ENCODE data around the gene MMP17. TPM values are rescaled to one million over a fixed set of nuclear protein-coding genes. Genes with fewer than 3 reads are reported as not detected.

MMP17 gene
- polyA plus RNA-seq, 3 donors: 2.8 to 78.3 (median 3.0) TPM

GRCh38 chr12:131833896-131834641 is 5.9 kb downstream of the MMP17 start:
- H3K4me2 ChIP-seq (replicated peaks; ENCODE audit: extremely low read depth, low read length, poor library complexity, severe bottlenecking): no peak overlapping the region
- peaks cover 11 to 34% of the 10 kb centered on the region in 2 donors for H3K36me3 Mint-ChIP-seq
- peaks cover 23 to 28% of the 10 kb centered on the region in 2 donors for H3K4me1 ChIP-seq (ENCODE audit: control insufficient read depth in 1 of 2, insufficient read depth in 2 of 2, low read length in 2 of 2)
- no peak overlapping the region for H2AFZ ChIP-seq (ENCODE audit: insufficient read depth, low read depth, low read length, poor library complexity, severe bottlenecking)
- no peaks in the 10 kb centered on the region for H3K9me3 ChIP-seq (replicated peaks in 1 of 2; ENCODE audit: control insufficient read depth in 1 of 2, insufficient read depth in 1 of 2, low read length in 2 of 2)
- peaks cover 18% of the 10 kb centered on the region for H3K4me1 Mint-ChIP-seq
- no peak overlapping the region for H3K4me3 ChIP-seq (replicated peaks in 1 of 3; ENCODE audit: low read depth in 2 of 3, low read length in 3 of 3)
- intact Hi-C loops (cut with micrococcal nuclease): loop anchor here (10.0 kb wide), 3 partner anchors 59 to 919 kb away; no protein-coding TSS in a partner anchor
- H4K20me1 ChIP-seq (ENCODE audit: insufficient read depth, low read length): peaks cover 90% of the 10 kb centered on the region
- no peak overlapping the region for H3K4me3 Mint-ChIP-seq
- no peak overlapping the region for H3K9ac ChIP-seq (ENCODE audit: insufficient read depth, low read length, poor library complexity, severe bottlenecking)
- no peak for DNase-seq
- peak; percentile 21 for TF ChIP-seq CTCF (IDR thresholded peaks at IDR 0.05)
- 29% methylated on average over 8 of the region's 23 CpGs for WGBS (ENCODE audit: insufficient coverage)
- H3K9me3 Mint-ChIP-seq: peaks cover 0 to 2% (median 0%) of the 10 kb centered on the region in 7 donors
- no peak overlapping the region for H3K27ac ChIP-seq (ENCODE audit: low read depth in 1 of 2, low read length in 2 of 2)
- H3K36me3 ChIP-seq (replicated peaks in 1 of 2; ENCODE audit: control insufficient read depth in 1 of 2, insufficient read depth in 2 of 2, low read length in 2 of 2): peaks cover under 1 to 16% of the 10 kb centered on the region in 2 donors
- peaks cover 0 to 15% of the 10 kb centered on the region in 2 donors for H3K27me3 ChIP-seq (ENCODE audit: control insufficient read depth in 2 of 2, insufficient read depth in 2 of 2, low read length in 2 of 2)
- no peak overlapping the region for H3K27ac Mint-ChIP-seq
- peaks cover 2 to 29% (median 27%) of the 10 kb centered on the region in 3 donors for H3K27me3 Mint-ChIP-seq (ENCODE audit: low read depth in 3 of 3)
- peaks cover 64% of the 10 kb centered on the region for H3K79me2 ChIP-seq (ENCODE audit: insufficient read depth, low read length)

- 86% methylated on average over 16 of the region's 20 CpGs for WGBS (ENCODE audit: insufficient coverage)
- Mint-ChIP-seq H3K9me3 (peaks cover 0 to 2% (median 0%) of the 10 kb centered on the region in 7 donors), H3K4me1 (peaks cover 13% of the 10 kb centered on the region), H3K27me3 (ENCODE audit: low read depth in 3 of 3) (peaks cover 2 to 29% (median 25%) of the 10 kb centered on the region in 3 donors), H3K4me3 (no peak overlapping the region), H3K27ac (peak overlapping the region in 1 of 7 donors; percentile 30), H3K36me3 (peaks cover 17 to 44% of the 10 kb centered on the region in 2 donors)
- peaks cover 6 to 24% of the 10 kb centered on the region in 2 donors for H3K36me3 ChIP-seq (replicated peaks in 1 of 2; ENCODE audit: control insufficient read depth in 1 of 2, insufficient read depth in 2 of 2, low read length in 2 of 2)
- no peak overlapping the region for H2AFZ ChIP-seq (ENCODE audit: insufficient read depth, low read depth, low read length, poor library complexity, severe bottlenecking)
- peaks cover 81% of the 10 kb centered on the region for H4K20me1 ChIP-seq (ENCODE audit: insufficient read depth, low read length)
- H3K4me2 ChIP-seq (replicated peaks; ENCODE audit: extremely low read depth, low read length, poor library complexity, severe bottlenecking): no peak overlapping the region
- peaks cover 14 to 19% of the 10 kb centered on the region in 2 donors for H3K4me1 ChIP-seq (ENCODE audit: control insufficient read depth in 1 of 2, insufficient read depth in 2 of 2, low read length in 2 of 2)
- peaks cover 54% of the 10 kb centered on the region for H3K79me2 ChIP-seq (ENCODE audit: insufficient read depth, low read length)
- H3K9me3 ChIP-seq (replicated peaks in 1 of 2; ENCODE audit: control insufficient read depth in 1 of 2, insufficient read depth in 1 of 2, low read length in 2 of 2): no peaks in the 10 kb centered on the region
- intact Hi-C loops (cut with micrococcal nuclease): loop anchor here (10.0 kb wide), 3 partner anchors 60 to 920 kb away; no protein-coding TSS in a partner anchor
- no peak overlapping the region for H3K9ac ChIP-seq (ENCODE audit: insufficient read depth, low read length, poor library complexity, severe bottlenecking)
- H3K27me3 ChIP-seq (ENCODE audit: control insufficient read depth in 2 of 2, insufficient read depth in 2 of 2, low read length in 2 of 2): peaks cover 0 to 12% of the 10 kb centered on the region in 2 donors
- H3K4me3 ChIP-seq (replicated peaks in 1 of 3; ENCODE audit: low read depth in 2 of 3, low read length in 3 of 3): no peak overlapping the region
- no peak for DNase-seq
- no peak overlapping the region for H3K27ac ChIP-seq (ENCODE audit: low read depth in 1 of 2, low read length in 2 of 2)
- TF ChIP-seq CTCF (IDR thresholded peaks at IDR 0.05): no peak
These were observed 6.8 kb downstream of the MMP17 start for GRCh38 chr12:131834798-131835615.
